HG02981 (cell line): Measurements from ENCODE around the gene UNC119B.

Source experiments
- ATAC-seq: cut with Tn5 transposase; IDR thresholded peaks from one replicate; pipeline ENCODE4 v1.9.1; 2021; ENCODE audit warnings: mild to moderate bottlenecking, moderate library complexity; ENCODE audit not compliant: unreplicated experiment

UNC119B gene

DNA sequence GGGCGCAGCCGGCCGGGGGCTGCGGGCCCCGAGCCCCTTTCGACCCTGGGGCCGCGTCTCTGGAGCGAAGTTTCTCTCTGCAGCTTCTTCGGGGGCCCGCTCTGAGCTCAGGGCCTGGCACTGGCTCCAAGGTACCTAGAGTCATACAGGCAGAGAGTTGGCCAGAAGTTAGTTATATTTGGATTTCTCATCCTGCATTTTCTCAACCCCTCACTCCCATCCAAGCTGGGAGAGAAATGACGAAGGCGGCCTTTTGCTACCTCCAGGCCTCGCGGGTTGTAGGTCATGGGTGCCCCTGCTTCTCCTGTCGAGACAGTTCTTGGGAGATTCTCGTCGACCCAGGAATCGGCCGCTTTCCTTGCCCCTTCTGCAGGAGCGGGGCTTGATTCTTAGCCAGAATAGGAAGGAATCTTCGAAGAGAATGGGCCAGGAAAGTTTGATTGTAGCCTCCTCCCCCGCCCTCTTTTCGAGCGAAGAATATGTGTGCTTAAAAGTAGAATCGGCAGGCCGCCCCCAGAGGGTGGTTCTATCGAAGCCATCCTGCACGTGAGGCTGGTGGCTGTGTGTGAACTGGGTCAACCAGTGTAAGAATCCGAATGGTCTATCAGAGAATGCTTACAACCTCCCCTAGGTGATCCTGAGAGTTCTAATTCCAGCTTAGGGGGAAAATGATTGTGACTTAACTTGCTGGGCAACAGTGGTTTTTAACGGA is 22.5 kb upstream of the UNC119B start:
- no peak for ATAC-seq

DNA sequence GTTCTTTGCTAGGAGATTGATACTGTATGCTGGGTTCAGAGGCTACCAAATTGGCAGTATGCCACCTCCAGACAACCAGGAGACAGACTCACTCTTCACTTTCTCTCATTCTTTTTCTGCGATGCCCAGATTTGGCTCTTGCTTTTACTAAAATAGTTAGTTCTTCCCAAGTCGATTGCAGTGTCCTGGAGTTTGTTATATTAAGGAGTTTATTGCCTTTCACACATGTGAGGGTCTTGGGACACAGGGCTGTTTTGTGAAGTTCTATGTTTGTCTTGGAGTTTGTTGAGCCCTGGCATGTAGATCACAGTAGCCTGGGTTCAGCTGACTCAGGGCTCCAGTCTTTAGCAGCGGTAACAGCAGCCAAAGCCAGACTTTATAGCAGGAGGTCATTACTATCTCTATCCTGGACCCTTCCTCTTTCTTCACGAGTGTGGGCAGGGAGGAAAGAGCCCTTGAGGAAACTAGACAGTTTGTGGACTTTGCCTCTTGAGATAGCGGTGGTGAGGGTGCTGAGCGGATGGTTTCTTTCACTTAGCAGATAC is 21.7 kb upstream of the UNC119B start:
- no peak for ATAC-seq

DNA sequence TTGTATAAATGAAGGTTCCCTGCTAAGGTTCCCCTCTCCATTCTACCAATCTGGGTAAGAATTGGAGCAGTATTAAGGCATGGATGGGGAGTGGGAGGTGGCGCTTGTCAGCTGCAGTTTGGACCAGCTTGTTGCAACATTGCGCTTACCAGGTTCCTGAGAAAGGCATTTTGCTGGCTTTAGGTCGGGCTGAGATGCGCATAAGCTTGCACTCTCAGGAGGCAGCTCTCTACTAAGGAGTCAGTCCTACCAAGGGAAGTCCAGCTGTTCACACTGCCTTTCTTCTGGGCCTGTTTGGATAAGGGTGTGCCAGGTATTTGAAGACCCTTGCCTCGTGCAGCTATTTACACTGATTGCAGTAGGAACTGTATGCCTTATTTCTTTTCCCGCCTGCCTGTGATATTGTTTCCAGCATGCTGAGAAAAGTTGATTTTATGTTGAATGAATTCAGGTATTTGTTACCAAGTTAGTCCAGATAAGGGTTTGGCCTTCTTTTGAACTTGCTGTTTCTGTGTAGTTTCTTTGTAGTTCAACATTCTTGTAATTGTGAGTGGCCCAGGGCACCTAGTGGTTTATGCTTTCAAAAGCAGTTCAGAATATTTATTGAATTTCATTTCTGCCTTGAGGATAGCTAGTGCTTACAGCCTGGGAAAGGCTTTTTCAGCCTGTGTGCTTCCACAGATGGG is 20.7 kb upstream of the UNC119B start:
- no peak for ATAC-seq

DNA sequence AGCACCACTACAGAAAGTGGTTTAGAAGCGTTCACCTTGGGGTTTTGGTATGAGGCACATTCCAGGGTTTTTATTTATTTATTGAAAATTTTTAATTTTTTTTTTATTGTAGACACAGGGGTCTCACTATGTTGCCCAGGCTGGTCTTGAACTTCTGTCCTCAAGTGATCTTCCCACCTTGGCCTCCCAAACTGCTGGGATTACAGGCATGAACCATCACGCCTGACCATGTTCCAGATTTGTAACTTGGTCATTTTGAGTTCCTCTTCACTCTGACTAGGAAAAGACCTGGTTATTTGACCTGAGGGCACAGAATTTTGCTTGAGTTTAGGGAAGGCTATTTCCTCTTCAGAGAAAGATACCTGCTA is 20.2 kb upstream of the UNC119B start:
- no peak for ATAC-seq

DNA sequence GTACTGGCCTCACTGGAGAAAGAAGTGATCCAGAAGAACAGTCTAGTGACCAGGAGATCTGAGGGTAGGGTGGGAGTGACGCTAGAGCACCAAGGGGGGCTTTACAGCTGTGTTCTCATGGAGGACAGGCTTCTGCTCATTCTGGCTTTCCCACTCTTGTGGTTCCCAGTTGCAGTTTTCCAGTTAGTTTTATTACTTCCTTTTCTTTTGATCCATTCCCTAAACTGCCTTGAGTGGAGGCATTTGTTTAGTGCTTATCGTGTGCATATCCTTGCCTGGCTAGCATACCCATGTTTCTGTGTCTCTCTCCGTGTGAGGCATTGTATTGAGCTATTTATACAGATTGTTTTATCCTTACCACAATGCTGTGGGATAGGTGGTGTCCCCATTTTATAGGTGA is 19.3 kb upstream of the UNC119B start:
- ATAC-seq = no peak

DNA sequence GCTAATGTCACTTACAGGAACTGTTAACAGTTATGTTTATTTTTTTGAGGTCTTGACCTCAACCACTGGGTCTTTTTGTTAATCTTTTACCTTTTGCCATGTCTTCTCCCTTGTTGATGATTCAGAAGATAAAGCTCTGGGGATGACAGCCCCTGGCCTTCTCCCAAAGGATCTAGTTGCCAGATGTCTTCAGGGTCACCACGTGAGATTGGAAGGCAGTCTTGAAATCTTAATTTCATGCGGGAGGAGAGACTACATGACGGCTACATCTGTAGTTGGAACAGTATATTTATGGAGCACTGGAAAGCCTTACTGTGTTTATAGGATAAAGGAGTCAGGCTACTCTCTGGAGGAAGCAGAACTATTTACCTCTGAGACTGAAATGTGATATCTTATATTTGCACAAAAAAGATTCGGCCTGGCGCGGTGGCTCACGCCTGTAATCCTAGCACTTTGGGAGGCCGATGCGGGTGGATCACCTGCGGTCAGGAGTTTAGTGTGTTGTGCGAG is 17.7 kb upstream of the UNC119B start:
- no peak for ATAC-seq

DNA sequence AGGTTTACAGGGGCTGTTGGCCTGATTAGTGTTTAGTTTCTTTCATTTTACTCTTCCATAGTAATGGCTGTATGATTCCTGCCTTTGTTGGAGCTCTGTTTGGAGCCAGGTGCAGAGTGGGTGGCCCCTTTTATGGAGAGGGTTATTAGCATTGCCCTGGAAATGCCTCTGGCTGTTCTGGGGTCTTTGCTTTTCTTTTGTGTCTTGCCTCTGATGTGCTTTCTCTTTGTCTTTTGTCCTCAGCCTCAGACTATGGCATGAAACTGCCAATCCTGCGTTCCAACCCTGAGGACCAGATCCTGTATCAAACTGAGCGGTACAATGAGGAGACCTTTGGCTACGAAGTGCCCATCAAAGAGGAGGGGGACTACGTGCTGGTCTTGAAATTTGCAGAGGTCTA is 16.4 kb upstream of the UNC119B start:
- no peak for ATAC-seq

DNA sequence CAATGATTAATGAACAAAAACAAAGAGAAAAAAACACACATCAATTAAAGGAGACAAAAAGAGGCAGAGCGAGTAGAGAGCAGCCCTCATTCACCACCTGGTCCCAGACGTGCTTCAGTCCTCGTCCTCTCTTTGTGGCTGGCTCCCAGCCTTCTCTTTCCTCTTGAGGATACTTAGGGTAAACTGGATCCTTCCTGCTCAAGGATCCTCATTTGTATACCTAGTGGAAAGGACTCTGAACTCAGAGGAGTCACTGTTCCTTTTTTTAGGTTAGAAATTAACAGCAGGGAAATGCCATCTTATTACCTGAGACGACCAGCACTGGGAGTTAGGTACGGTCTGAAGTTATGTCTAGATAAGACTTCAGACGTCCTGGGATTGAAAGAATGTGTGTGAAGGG is 13.6 kb upstream of the UNC119B start:
- ATAC-seq = no peak

DNA sequence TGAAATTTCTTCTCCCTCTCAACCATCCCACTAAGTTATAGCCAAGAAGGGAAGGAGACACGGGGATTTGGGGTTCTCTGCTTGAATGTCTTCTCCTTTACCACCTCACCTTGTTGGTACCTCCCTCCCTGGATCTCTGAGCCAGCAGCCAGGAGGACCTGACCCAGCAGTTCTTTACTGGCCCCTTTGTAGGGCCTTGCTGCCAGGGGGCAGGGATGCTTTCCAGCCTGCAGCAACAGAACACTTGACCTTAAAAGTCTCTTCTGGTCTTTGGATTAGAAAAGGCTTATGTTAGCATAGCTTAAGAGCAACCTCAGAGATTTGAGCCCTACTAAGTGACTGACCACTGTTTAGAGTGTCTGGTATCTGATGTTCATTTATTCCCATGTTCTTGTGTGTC is 12.9 kb upstream of the UNC119B start:
- ATAC-seq = no peak

DNA sequence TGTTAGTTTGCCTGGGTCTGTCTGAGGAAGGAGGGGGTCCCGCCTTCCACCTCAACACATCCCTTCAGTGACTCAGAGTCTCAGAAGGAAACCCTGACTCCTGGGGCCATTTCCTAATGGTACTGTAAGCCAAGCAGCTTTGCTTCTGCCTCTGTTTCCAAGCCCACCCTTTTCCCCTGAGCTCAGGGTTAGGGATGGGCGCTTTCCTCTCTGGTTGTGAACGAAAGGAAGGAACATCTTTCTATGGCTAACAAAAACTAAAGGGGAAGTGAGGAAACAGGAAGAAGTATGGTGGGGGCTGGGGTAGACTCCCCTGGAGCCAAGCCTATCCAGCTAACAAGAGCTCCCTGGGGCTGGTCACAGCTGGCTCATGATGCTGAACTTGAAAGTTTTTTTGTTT is 11.6 kb upstream of the UNC119B start:
- ATAC-seq = no peak

DNA sequence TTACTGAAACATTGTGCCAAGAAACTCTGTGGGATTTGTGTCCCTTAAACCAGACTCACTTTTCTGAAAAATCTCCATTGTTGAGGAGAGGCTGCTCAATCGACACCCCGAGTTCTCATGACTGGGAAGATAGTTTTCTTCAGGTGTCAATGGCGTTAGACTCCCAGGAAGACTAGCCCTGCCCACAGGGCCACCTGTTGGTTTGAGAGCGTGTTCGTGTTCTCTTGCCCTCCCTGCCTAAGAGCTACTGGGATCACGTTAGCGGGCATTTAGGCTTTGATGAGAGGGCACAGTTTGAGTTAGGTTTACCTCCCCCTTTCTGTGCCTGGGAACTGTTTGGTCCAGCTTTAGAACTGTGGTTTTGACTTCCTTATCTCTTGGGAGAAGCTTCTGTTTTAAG is 10.7 kb upstream of the UNC119B start:
- ATAC-seq = no peak

DNA sequence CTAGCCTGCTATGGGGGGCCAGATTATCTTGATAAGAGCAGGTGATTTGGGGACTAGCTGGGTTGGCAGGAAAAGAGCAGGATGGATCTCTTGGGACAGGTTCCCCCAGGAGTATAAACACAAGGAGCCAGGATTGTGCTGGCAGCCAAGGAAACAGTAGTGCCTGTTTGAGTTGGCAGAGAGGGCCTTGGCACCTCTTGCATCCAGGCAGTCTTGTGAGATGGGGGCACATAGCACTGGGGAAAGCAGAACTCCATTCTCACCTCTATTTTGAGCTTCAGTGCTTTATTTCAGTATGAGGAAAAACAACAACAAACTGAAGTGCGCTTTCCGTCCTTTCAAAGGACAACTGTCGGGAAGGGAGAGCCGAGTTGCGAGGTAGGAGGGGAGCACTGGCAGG is 9.4 kb upstream of the UNC119B start:
- no peak for ATAC-seq

DNA sequence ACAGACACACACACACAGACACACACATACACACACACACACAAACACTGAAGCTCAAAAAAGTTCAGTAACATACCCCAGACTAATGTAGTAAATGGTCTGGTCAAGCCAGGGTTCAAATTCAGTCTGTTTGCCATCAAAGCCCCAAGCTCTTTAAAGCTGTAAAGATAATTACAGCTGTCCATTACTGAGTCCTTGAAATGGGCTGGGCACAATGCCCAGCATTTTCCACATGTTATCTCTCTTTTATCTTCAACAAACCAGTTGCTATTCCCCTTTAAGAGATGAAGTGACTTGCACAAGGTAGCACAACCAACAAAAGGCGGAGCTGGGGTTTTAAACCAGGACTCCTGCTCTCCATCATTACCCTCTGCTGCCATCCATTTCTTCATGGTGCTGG is 7.6 kb upstream of the UNC119B start:
- no peak for ATAC-seq

DNA sequence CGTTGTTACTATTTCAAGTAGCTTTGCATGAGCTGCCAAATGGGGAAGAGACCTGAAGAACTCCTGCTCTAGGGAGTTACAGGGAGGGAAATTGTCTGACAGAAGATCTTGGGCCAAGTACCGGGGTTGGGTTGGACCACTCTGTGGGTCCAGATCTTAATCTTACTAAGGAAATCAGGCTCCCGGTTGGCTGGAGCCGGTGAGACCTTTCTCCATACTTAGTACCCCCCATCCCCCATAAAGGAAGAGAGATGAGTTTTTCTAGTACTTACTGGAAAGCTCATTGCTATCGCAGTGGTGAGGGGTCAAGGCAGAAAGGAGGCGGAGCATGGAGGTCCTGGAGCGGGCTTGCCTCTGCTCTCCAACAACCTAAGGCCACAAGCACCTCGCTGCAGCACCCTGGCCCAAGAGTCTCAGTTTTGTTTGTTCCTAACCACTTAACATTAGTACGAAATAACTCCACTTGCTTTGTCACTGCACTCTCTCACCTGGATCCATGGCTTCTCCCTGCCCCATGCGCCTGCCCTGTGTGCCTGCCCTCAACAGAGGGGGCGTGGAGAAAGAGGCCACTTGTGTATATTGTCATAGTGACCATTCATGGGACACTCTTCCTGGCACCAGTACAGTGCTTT is 6.8 kb upstream of the UNC119B start:
- ATAC-seq = no peak

DNA sequence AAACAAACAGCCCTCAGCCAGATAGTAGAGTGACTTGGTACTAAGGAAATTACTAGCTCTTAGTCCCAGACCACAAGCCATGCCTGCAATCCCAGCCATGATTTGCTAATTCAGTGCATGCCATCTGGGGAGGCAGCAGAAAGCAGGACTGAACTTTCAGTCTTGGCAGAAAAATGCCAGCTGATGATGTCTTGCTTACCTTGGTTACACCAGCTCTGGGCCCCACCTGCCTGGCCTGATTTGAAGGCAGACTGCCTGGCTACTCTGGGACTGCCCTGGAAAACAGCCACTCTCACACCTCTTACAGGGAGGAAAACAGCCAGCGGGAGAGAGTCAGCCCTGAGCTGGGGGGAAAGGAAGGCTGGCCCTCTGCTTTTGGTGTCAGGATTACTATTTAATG is 4.6 kb upstream of the UNC119B start:
- ATAC-seq = no peak

DNA sequence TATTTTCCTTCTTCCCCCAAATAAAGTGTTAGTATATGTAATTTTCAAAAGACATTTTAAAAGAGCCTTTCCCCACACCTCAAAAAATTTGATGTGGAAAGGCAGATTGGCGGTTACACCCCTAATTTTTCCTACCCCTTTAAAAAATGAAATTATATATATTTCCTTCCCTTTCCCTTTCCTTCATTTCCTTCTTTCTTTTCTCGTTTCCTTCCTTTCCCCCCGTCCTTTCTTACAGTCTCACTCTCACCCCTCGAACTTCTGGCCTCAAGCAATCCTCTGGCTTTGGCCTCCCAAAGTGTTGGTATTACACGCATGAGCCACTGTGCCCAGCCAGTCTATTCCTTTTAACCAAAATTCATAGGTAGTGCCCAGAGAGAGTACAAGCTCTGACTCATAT is 4.2 kb upstream of the UNC119B start:
- ATAC-seq = no peak

DNA sequence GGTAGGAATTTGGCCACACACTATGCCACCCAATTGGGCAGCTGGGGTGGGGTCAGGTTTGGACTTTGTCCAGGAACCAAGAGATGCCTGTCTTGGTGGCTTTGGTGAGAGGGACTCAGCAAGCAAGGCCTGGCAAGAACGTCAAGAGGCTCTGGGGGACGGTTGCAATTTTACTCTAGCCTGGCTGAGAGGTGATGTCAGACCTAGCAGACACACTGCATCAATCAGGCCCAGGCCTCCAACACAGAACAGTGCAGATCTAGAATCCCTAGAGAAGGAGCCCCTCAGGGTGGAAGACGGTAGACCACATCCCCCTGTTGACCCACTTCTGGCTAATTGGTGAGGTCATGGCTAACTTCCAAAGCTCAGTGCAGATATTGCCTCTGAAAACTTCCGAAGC is 1.6 kb upstream of the UNC119B start:
- no peak for ATAC-seq

DNA sequence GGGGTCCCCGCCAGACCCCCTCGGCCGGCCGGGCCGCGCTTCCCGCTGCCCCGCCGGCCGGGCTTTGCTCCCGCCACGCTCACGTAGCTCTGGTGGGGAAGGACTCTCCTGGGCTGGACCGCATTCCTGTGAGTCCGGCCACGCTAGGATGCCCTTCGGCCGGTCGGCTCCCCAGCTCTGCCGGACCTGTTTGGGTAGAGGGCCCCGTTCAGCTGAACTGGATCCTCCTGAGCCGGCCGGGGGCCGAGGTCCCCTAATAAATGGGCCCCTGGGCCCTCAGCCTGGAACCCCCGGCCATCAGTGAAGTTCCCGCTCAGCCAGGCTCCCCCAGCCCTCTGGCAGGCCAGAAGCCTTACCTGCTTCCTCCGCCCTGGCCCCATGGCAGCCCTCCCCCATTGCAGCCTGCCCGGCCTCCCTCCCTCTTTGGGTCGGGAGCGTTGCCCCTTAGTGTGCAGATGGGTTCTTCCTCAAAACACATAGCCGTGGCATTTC is 593 bp downstream of the UNC119B start:
- ATAC-seq = peak; percentile 17

DNA sequence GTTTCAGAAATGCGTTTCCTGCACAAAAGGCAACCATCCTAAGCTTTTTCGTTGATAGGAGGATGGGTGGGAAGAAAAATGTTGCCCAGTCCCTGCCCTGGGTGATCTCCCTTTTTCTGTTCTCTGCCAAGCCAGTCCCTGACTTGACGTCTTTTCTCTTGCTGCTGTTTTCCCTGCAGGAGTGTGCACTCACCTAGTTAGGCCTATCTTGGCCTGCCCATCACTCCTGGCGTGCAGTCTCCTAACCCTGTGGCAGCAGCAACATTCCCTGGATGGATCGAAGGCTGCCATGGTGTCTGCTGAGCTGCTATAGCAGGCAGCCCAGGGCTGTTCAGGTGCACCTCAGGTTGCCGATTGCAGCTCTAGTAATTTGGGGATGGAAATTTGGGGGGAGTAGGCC is 1.2 kb downstream of the UNC119B start:
- no peak for ATAC-seq

DNA sequence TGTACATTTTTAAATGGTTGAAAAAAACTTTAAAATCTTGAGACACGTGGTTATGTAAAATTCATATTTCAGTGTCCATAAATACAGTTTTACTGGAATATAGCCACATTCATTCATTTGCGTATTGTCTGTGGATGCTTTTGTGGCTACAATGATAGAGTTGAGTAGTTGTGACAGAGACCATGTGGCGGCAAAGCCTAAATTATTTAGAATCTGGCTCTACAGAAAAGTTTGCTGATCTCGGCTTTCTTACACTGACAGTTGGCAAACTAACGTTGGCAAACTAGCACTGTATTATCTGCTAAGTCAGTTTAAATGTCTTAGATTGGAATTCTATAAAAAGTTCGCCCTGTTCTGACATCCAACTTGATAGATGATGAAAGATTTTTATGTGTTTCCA is 2.4 kb downstream of the UNC119B start:
- no peak for ATAC-seq

DNA sequence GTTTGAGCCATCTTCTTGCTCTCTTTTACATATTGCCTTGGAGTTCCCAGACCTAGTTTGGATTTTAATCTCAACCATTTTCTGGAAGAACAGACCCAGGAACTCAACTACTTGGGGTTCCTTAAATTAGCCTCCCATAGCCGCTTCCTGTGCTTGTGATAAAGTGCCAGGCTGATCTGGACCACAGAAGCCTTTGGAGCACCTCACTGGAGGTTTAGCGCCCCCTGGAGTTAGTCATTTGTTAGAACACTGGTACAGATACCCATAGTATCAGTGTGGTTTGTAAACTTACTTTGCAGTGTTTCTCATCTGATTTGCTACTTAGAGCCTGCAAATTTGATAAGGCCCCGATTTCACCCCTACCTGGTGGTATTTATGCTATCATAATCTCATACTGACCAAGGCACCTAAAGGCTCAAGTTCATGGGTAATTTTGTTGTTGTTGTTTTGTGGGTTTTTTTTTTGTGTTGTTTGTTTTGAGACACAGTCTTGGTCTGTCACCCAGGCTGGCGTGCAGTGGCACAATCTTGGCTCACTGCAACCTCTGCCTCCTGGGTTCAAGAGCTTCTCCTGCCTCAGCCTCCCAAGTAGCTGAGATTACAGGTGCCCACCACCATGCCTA is 3.7 kb downstream of the UNC119B start:
- ATAC-seq = peak; percentile 39
